Immature natural killer cell (primary cell): Measurements from ENCODE around the gene MAGEF1. TPM values are rescaled to one million over a fixed set of nuclear protein-coding genes. Genes with fewer than 3 reads are reported as not detected.

Experiments used
- DNase-seq, 3 donors: peaks; one replicate each; pipeline ENCODE4 v3.0.0; 2022; ENCODE audit warnings: mixed read lengths in 1 of 3
- H3K27ac Mint-ChIP-seq, 6 donors: one replicate each; pipeline ENCODE4 v1.8.0; 2020; ENCODE audit warnings: mixed read lengths in 6 of 6, mild to moderate bottlenecking in 5 of 6, inconsistent platforms in 4 of 6, moderate library complexity in 3 of 6
- H3K27me3 Mint-ChIP-seq, 3 donors: one replicate each; pipeline ENCODE4 v1.8.0; 2020 to 2021; ENCODE audit warnings: low read depth in 3 of 3, mild to moderate bottlenecking in 3 of 3, mixed read lengths in 3 of 3, moderate library complexity in 3 of 3, inconsistent platforms in 1 of 3
- H3K36me3 Mint-ChIP-seq, 3 donors: one replicate each; pipeline ENCODE4 v1.8.0; 2020; ENCODE audit warnings: mixed read lengths in 3 of 3, inconsistent platforms in 2 of 3, mild to moderate bottlenecking in 2 of 3
- H3K4me1 Mint-ChIP-seq, 2 donors: one replicate each; pipeline ENCODE4 v1.8.0; 2020; ENCODE audit warnings: inconsistent platforms in 2 of 2, mild to moderate bottlenecking in 2 of 2, mixed read lengths in 2 of 2, moderate library complexity in 1 of 2
- H3K4me3 Mint-ChIP-seq, 5 donors: one replicate each; pipeline ENCODE4 v1.8.0; 2020; ENCODE audit warnings: mild to moderate bottlenecking in 5 of 5, mixed read lengths in 5 of 5, inconsistent platforms in 3 of 5, moderate library complexity in 3 of 5
- H3K9me3 Mint-ChIP-seq, 6 donors: one replicate each; pipeline ENCODE4 v1.8.0; 2020; ENCODE audit warnings: mild to moderate bottlenecking in 6 of 6, mixed read lengths in 6 of 6, inconsistent platforms in 4 of 6, moderate library complexity in 3 of 6
- polyA plus RNA-seq, 3 donors: library from polyadenylated mRNA; unstranded; fragments of 300-500 nt; fragmentation: Illumina TruSeq; gene quantifications; one replicate each; pipeline ENCODE4 v1.2.3, GENCODE V29; 2021

Gene MAGEF1
- polyA plus RNA-seq, 3 donors from 2014 or later, result 21.9 to 30.1 (median 22.6) TPM

DNA sequence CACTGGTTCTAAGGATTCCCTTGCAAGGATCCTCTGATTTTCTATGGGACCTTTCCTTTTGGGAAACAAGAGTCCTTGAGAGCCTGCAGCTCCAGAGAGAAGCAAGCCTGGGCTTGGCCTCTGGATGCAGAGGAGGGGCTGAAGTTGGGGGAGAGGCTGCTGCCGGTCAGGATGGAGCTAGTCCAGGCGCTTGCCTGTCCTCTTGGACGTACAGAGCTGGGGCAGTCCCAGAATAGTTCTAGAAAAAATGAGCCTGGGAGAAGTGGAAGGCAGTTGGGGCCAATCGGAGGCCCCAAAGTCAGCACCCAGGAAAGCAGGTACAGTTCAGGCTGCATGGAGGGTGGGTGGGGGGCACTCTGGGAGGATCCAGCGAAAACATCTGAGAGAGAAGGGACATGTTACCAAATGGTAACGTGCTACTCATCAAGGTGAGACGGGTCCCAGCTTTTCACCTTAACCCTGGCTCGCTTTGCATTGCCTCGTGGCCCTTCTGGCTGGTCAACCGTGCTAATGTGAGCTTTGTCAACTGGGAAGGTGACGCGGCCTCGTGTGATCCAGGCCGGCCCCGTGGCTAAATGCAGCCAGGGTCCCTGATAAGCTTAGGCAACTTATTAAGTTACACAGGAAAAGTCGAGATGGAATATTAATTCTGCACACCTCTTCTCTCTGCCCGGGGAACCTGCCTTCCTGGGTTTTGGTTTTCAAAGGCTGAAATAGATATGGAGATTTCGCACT lies 38.7 kb upstream of the MAGEF1 start:
- H3K27ac Mint-ChIP-seq, result no peak overlapping the region
- H3K36me3 Mint-ChIP-seq, result no peaks in the 10 kb centered on the region
- H3K4me1 Mint-ChIP-seq, result no peaks in the 10 kb centered on the region
- DNase-seq, result no peak
- peaks cover 0 to 6% (median 5%) of the 10 kb centered on the region in 3 donors for H3K27me3 Mint-ChIP-seq
- no peak overlapping the region for H3K4me3 Mint-ChIP-seq
- H3K9me3 Mint-ChIP-seq, result peaks cover 0 to 1% (median 0%) of the 10 kb centered on the region in 6 donors

GRCh38 chr3:184749168-184749744 lies 37.4 kb upstream of the MAGEF1 start:
- DNase-seq, result no peak
- H3K27me3 Mint-ChIP-seq, result peaks cover 0 to 6% (median 6%) of the 10 kb centered on the region in 3 donors
- no peak overlapping the region for H3K27ac Mint-ChIP-seq
- H3K4me3 Mint-ChIP-seq, result no peak overlapping the region
- peaks cover 0 to 1% (median 0%) of the 10 kb centered on the region in 6 donors for H3K9me3 Mint-ChIP-seq
- no peaks in the 10 kb centered on the region for H3K4me1 Mint-ChIP-seq
- no peaks in the 10 kb centered on the region for H3K36me3 Mint-ChIP-seq

- H3K4me1 Mint-ChIP-seq, result no peaks in the 10 kb centered on the region
- H3K4me3 Mint-ChIP-seq, result no peak overlapping the region
- no peak for DNase-seq
- H3K27ac Mint-ChIP-seq, result no peak overlapping the region
- H3K27me3 Mint-ChIP-seq, result peaks cover 0 to 6% (median 6%) of the 10 kb centered on the region in 3 donors
- H3K36me3 Mint-ChIP-seq, result no peaks in the 10 kb centered on the region
- peaks cover 0 to 1% (median 0%) of the 10 kb centered on the region in 6 donors for H3K9me3 Mint-ChIP-seq
Measured at GRCh38 chr3:184748219-184749135, 36.6 kb upstream of the MAGEF1 start.

GRCh38 chr3:184746131-184747120 lies 34.6 kb upstream of the MAGEF1 start:
- H3K4me3 Mint-ChIP-seq, result no peak overlapping the region

GRCh38 chr3:184745526-184745925 lies 33.7 kb upstream of the MAGEF1 start:
- Mint-ChIP-seq H3K9me3 (peaks cover 0 to 1% (median 0%) of the 10 kb centered on the region in 6 donors), H3K4me1 (no peaks in the 10 kb centered on the region), H3K27me3 (peaks cover 3 to 7% (median 6%) of the 10 kb centered on the region in 3 donors), H3K36me3 (no peaks in the 10 kb centered on the region), H3K27ac (peak overlapping the region in 1 of 6 donors; percentile 52), H3K4me3 (no peak overlapping the region)
- DNase-seq, result no peak

More at GRCh38 chr3:184746131-184747120, 34.6 kb upstream of the MAGEF1 start:
- peaks cover 1 to 6% (median 6%) of the 10 kb centered on the region in 3 donors for H3K27me3 Mint-ChIP-seq
- peaks cover 0 to 1% (median 0%) of the 10 kb centered on the region in 6 donors for H3K9me3 Mint-ChIP-seq
- no peaks in the 10 kb centered on the region for H3K4me1 Mint-ChIP-seq
- no peak for DNase-seq
- H3K36me3 Mint-ChIP-seq, result no peaks in the 10 kb centered on the region
- H3K27ac Mint-ChIP-seq, result no peak overlapping the region

- peaks cover 2 to 10% (median 3%) of the 10 kb centered on the region in 3 donors for H3K27me3 Mint-ChIP-seq
- no peak overlapping the region for H3K4me3 Mint-ChIP-seq
- H3K4me1 Mint-ChIP-seq, result no peaks in the 10 kb centered on the region
- no peaks in the 10 kb centered on the region for H3K36me3 Mint-ChIP-seq
- H3K9me3 Mint-ChIP-seq, result no peaks in the 10 kb centered on the region
- no peak overlapping the region for H3K27ac Mint-ChIP-seq
- DNase-seq, result no peak
Measured at GRCh38 chr3:184743248-184743647, 31.4 kb upstream of the MAGEF1 start.

GRCh38 chr3:184742676-184743135 lies 30.8 kb upstream of the MAGEF1 start:
- no peak overlapping the region for H3K27ac Mint-ChIP-seq
- no peaks in the 10 kb centered on the region for H3K36me3 Mint-ChIP-seq
- no peak overlapping the region for H3K4me3 Mint-ChIP-seq
- H3K4me1 Mint-ChIP-seq, result no peaks in the 10 kb centered on the region
- no peak for DNase-seq
- H3K27me3 Mint-ChIP-seq, result peaks cover 2 to 9% (median 3%) of the 10 kb centered on the region in 3 donors
- no peaks in the 10 kb centered on the region for H3K9me3 Mint-ChIP-seq

DNA sequence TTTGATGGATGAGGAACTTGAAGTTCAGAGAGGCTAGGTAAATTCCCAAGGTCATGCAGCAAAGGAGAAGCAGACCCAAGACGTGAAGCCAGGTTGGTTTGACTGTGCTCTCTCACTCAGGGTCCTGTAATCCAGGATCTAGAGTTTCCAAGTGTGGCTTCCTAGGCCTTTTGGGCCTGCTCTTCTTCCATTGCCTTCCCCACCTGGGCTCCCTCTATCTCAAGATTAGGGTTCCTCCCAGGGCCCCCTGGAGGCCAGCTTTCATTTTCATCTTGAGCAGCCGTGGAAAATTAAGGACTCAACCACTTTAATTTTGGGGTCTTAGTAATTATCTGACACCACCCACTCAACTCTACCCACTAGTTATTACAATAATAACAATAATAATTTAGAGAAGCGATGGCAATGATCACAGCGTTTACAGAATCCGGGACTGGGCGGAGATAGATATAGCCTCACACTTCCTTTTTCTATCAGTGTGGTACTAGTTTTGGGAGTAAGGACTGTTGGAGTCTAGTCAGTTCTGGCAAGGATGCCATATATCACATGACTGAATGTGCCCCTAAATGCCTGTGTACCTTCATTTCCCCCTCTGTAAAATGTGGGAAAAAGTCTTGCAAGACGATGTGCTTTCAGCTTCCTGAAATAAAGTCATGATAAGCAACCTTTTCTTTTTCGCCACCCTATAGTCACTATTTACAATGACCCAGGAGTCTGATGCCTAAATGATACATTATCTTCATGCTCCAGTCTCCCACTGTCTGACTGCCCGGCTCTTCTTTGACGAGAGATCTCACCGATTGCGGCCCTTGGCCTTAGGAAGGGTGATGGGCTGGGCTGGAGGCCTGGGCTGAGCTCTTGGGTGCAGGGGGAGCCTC lies 30.2 kb upstream of the MAGEF1 start:
- Mint-ChIP-seq H3K4me3 (no peak overlapping the region), H3K27ac (no peak overlapping the region), H3K27me3 (peaks cover 2 to 9% (median 3%) of the 10 kb centered on the region in 3 donors), H3K9me3 (no peaks in the 10 kb centered on the region), H3K4me1 (no peaks in the 10 kb centered on the region), H3K36me3 (no peaks in the 10 kb centered on the region)
- DNase-seq, result no peak

DNA sequence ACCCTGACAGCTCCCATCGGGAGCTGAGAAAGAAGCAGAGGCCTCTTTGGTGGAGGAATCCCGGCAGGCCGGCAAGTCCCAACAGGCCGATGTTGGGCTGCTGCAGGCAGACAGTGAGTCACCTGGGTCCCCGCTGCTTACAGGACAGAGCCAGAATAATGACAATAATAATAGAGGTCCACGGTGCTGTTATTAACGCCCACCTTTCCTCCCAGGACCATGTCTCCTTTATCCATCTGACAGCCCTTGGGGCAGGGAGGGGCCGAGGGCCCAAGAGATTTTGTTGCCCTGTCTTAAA lies 29.3 kb upstream of the MAGEF1 start:
- DNase-seq, result no peak
- Mint-ChIP-seq H3K4me3 (no peak overlapping the region), H3K36me3 (no peaks in the 10 kb centered on the region), H3K4me1 (no peaks in the 10 kb centered on the region), H3K27me3 (peaks cover 2 to 8% (median 3%) of the 10 kb centered on the region in 3 donors), H3K27ac (no peak overlapping the region), H3K9me3 (no peaks in the 10 kb centered on the region)

GRCh38 chr3:184740509-184741258 lies 28.8 kb upstream of the MAGEF1 start:
- Mint-ChIP-seq H3K36me3 (no peaks in the 10 kb centered on the region), H3K4me3 (no peak overlapping the region), H3K27me3 (peaks cover 2 to 5% (median 3%) of the 10 kb centered on the region in 3 donors), H3K9me3 (no peaks in the 10 kb centered on the region), H3K4me1 (no peaks in the 10 kb centered on the region), H3K27ac (no peak overlapping the region)
- no peak for DNase-seq

DNA sequence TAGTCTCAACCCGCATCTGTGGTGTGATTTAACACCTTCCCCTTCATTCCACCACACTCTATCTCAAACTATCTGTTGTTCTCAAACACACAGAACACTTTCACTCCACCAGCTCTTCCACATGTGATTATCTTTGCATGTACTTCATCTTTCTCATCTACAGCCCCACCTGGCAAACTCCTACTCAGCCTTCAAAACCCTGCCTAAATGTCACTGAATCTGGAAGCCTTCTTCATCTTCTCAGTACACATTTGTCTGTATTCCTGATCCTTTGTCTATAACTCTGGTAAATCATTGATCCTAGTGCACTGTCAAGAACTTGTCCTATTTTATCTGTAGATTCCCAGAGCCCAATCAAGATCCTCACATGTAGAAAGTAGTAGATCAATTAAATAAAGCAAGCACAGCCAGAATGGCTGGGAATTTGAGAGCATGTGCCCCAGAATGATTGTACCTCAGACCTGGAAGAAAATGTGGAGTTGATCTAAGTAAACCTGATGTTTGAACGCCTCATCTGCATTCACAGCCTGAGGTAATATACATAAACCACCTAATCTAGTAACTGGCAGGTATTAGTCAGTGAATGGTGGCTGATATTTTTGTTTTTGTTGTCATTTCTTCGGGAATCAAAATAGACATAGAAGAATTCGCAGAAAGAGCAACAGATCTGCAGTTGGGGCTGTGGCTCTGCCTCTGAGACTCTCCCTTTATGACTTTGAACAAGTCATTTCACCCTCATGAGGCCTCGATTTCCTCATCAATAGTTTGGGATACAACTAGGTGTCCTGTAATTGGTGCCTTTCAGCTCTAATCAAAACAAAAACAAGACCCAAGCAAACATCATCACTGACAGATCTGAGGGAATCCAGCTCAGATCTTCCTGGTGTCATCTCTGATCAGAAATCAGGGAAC lies 28.0 kb upstream of the MAGEF1 start:
- H3K4me3 Mint-ChIP-seq, result no peak overlapping the region
- no peaks in the 10 kb centered on the region for H3K9me3 Mint-ChIP-seq

More for the DNA sequence above, 28.0 kb upstream of the MAGEF1 start:
- no peaks in the 10 kb centered on the region for H3K36me3 Mint-ChIP-seq
- peaks cover 2 to 4% (median 3%) of the 10 kb centered on the region in 3 donors for H3K27me3 Mint-ChIP-seq
- no peaks in the 10 kb centered on the region for H3K4me1 Mint-ChIP-seq
- DNase-seq, result no peak
- no peak overlapping the region for H3K27ac Mint-ChIP-seq
